Measurements from ENCODE around the gene PCDHGB7. TPM values are rescaled to one million over a fixed set of nuclear protein-coding genes. Genes with fewer than 3 reads are reported as not detected.

PCDHGB7 gene
- total and polyA plus RNA-seq, 2 experiments from 2014 or later, result 8.4 to 8.8 TPM

DNA sequence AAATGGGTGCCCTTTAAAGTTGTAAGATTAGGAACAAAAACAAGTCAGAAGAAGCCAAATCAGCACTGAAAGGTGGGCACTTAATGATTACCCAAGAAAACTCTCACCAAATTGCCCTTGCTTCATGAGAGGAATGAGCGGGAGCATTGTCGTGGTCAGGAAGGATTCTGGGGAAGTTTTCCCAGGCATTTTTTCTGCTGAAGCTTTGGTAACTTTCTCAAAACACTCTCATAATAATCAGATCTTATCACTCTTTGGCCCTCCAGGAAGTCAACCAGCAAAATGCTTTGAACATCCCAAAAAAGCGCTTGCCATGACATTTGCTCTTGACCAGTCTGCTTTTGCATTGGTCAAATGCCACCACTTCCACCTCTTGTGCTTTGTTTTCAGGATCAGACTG, 47.9 kb downstream of the PCDHGB7 start:
- DNase-seq (ENCODE audit: low spot score), result no peak
- H3K9me3 ChIP-seq (ENCODE audit: low read depth), result no peaks in the 10 kb centered on the region
- H3K9me2 ChIP-seq (replicated peaks; ENCODE audit: insufficient read depth), result no peaks in the 10 kb centered on the region
- no peaks in the 10 kb centered on the region for H3K36me3 ChIP-seq (replicated peaks; ENCODE audit: insufficient read depth, low read depth)
- peaks cover 6% of the 10 kb centered on the region for H3K79me2 ChIP-seq
- TF ChIP-seq, protein P1, sequence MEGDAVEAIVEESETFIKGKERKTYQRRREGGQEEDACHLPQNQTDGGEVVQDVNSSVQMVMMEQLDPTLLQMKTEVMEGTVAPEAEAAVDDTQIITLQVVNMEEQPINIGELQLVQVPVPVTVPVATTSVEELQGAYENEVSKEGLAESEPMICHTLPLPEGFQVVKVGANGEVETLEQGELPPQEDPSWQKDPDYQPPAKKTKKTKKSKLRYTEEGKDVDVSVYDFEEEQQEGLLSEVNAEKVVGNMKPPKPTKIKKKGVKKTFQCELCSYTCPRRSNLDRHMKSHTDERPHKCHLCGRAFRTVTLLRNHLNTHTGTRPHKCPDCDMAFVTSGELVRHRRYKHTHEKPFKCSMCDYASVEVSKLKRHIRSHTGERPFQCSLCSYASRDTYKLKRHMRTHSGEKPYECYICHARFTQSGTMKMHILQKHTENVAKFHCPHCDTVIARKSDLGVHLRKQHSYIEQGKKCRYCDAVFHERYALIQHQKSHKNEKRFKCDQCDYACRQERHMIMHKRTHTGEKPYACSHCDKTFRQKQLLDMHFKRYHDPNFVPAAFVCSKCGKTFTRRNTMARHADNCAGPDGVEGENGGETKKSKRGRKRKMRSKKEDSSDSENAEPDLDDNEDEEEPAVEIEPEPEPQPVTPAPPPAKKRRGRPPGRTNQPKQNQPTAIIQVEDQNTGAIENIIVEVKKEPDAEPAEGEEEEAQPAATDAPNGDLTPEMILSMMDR (IDR thresholded peaks at IDR 0.05; ENCODE audit: poor library complexity), result no peak
- no peak for TF ChIP-seq EZH2phosphoT487 (IDR thresholded peaks at IDR 0.05; ENCODE audit: low read depth, severe bottlenecking, unreplicated experiment)
- TF ChIP-seq EZH2 (IDR thresholded peaks at IDR 0.05; ENCODE audit: borderline replicate concordance), result no peak
- H3K27me3 ChIP-seq, result no peaks in the 10 kb centered on the region
- H4K20me1 ChIP-seq (ENCODE audit: insufficient read depth, poor library complexity, severe bottlenecking), result no peaks in the 10 kb centered on the region
- H3K4me1 ChIP-seq (ENCODE audit: insufficient read depth), result no peaks in the 10 kb centered on the region
- H3K27ac ChIP-seq, result no peak overlapping the region
- H3K4me3 ChIP-seq, result no peak overlapping the region
- no peak overlapping the region for H2AFZ ChIP-seq
- WGBS (ENCODE audit: low lambda C conversion rate, missing lambda C conversion rate), result 94% methylated on average over 3 of the region's 3 CpGs
- H3K4me2 ChIP-seq, result no peak overlapping the region

Other genes starting within 250 kb of the PCDHGB7 start
Only the 30 nearest of the 37 such genes appear.
- gene PCDHB11, start 218.1 kb upstream of the PCDHGB7 start, total RNA-seq, result 0.92 and 2.1 TPM in 2 replicates
- 1.2 and 1.8 TPM in 2 replicates for gene PCDHB11, start 218.1 kb upstream of the PCDHGB7 start, polyA plus RNA-seq
- gene PCDHB12, start 209.0 kb upstream of the PCDHGB7 start, total RNA-seq, result 1.1 and 1.4 TPM in 2 replicates
- gene PCDHB12, start 209.0 kb upstream of the PCDHGB7 start, polyA plus RNA-seq, result 0.86 and 0.97 TPM in 2 replicates
- gene PCDHB13, start 203.8 kb upstream of the PCDHGB7 start, total RNA-seq, result 1.9 and 2.0 TPM in 2 replicates
- 0.50 and 1.1 TPM in 2 replicates for gene PCDHB13, start 203.8 kb upstream of the PCDHGB7 start, polyA plus RNA-seq
- gene PCDHB14, start 194.3 kb upstream of the PCDHGB7 start, total RNA-seq, result 3.9 and 4.3 TPM in 2 replicates
- gene PCDHB14, start 194.3 kb upstream of the PCDHGB7 start, polyA plus RNA-seq, result 2.2 and 3.0 TPM in 2 replicates
- 1.8 and 3.3 TPM in 2 replicates for gene PCDHB15, start 172.3 kb upstream of the PCDHGB7 start, total RNA-seq
- 2.0 and 2.6 TPM in 2 replicates for gene PCDHB15, start 172.3 kb upstream of the PCDHGB7 start, polyA plus RNA-seq
- gene SLC25A2, start 113.6 kb upstream of the PCDHGB7 start, total RNA-seq, result 0.50 and 1.7 TPM in 2 replicates
- not detected in 2 replicates for gene SLC25A2, start 113.6 kb upstream of the PCDHGB7 start, polyA plus RNA-seq
- 85.2 and 96.9 TPM in 2 replicates for gene TAF7, start 96.9 kb upstream of the PCDHGB7 start, total RNA-seq
- 103 and 107 TPM in 2 replicates for gene TAF7, start 96.9 kb upstream of the PCDHGB7 start, polyA plus RNA-seq
- 0.24 and 0.33 TPM in 2 replicates for gene PCDHGA1, start 87.2 kb upstream of the PCDHGB7 start, total RNA-seq
- not detected in 2 replicates for gene PCDHGA1, start 87.2 kb upstream of the PCDHGB7 start, polyA plus RNA-seq
- 0.08 TPM in 1 of 2 replicates, not detected in the other for gene PCDHGA2, start 78.9 kb upstream of the PCDHGB7 start, total RNA-seq
- gene PCDHGA2, start 78.9 kb upstream of the PCDHGB7 start, polyA plus RNA-seq, result 0.10 TPM in 1 of 2 replicates, not detected in the other
- not detected in 2 replicates for gene PCDHGA3, start 73.8 kb upstream of the PCDHGB7 start, total RNA-seq
- 0.45 TPM in 1 of 2 replicates, not detected in the other for gene PCDHGA3, start 73.8 kb upstream of the PCDHGB7 start, polyA plus RNA-seq
- 0.24 and 0.53 TPM in 2 replicates for gene PCDHGB1, start 67.6 kb upstream of the PCDHGB7 start, total RNA-seq
- 0.57 TPM in 1 of 2 replicates, not detected in the other for gene PCDHGB1, start 67.6 kb upstream of the PCDHGB7 start, polyA plus RNA-seq
- gene PCDHGA4, start 62.7 kb upstream of the PCDHGB7 start, total RNA-seq, result 0.17 and 0.28 TPM in 2 replicates
- gene PCDHGA4, start 62.7 kb upstream of the PCDHGB7 start, polyA plus RNA-seq, result 0.24 TPM in 1 of 2 replicates, not detected in the other
- 0.20 and 0.33 TPM in 2 replicates for gene PCDHGB2, start 57.7 kb upstream of the PCDHGB7 start, total RNA-seq
- gene PCDHGB2, start 57.7 kb upstream of the PCDHGB7 start, polyA plus RNA-seq, result not detected in 2 replicates
- gene PCDHGA5, start 53.5 kb upstream of the PCDHGB7 start, total RNA-seq, result 0.03 and 0.20 TPM in 2 replicates
- not detected in 2 replicates for gene PCDHGA5, start 53.5 kb upstream of the PCDHGB7 start, polyA plus RNA-seq
- gene PCDHGB3, start 47.4 kb upstream of the PCDHGB7 start, total RNA-seq, result not detected in 2 replicates
- not detected in 2 replicates for gene PCDHGB3, start 47.4 kb upstream of the PCDHGB7 start, polyA plus RNA-seq
- gene PCDHGA6, start 43.8 kb upstream of the PCDHGB7 start, total RNA-seq, result 0.12 TPM in 1 of 2 replicates, not detected in the other
- 0.11 TPM in 1 of 2 replicates, not detected in the other for gene PCDHGA6, start 43.8 kb upstream of the PCDHGB7 start, polyA plus RNA-seq
- gene PCDHGA7, start 34.9 kb upstream of the PCDHGB7 start, total RNA-seq, result 0.04 and 0.10 TPM in 2 replicates
- gene PCDHGA7, start 34.9 kb upstream of the PCDHGB7 start, polyA plus RNA-seq, result not detected in 2 replicates
- gene PCDHGB4, start 30.0 kb upstream of the PCDHGB7 start, total RNA-seq, result 20.0 and 20.9 TPM in 2 replicates
- gene PCDHGB4, start 30.0 kb upstream of the PCDHGB7 start, polyA plus RNA-seq, result 14.2 and 17.9 TPM in 2 replicates
- gene PCDHGA8, start 25.0 kb upstream of the PCDHGB7 start, total RNA-seq, result 1.00 and 1.5 TPM in 2 replicates
- gene PCDHGA8, start 25.0 kb upstream of the PCDHGB7 start, polyA plus RNA-seq, result 0.28 and 0.53 TPM in 2 replicates
- gene PCDHGB5, start 19.7 kb upstream of the PCDHGB7 start, total RNA-seq, result 0.17 and 2.0 TPM in 2 replicates
- gene PCDHGB5, start 19.7 kb upstream of the PCDHGB7 start, polyA plus RNA-seq, result 0.09 and 0.30 TPM in 2 replicates
- gene PCDHGA9, start 14.9 kb upstream of the PCDHGB7 start, total RNA-seq, result 1.1 and 1.2 TPM in 2 replicates
- gene PCDHGA9, start 14.9 kb upstream of the PCDHGB7 start, polyA plus RNA-seq, result not detected in 2 replicates
- 11.6 and 13.6 TPM in 2 replicates for gene PCDHGB6, start 9.7 kb upstream of the PCDHGB7 start, total RNA-seq
- 13.1 and 15.7 TPM in 2 replicates for gene PCDHGB6, start 9.7 kb upstream of the PCDHGB7 start, polyA plus RNA-seq
- 4.5 and 6.7 TPM in 2 replicates for gene PCDHGA10, start 4.7 kb upstream of the PCDHGB7 start, total RNA-seq
- gene PCDHGA10, start 4.7 kb upstream of the PCDHGB7 start, polyA plus RNA-seq, result 3.0 and 3.9 TPM in 2 replicates
- gene PCDHGA11, start 3.4 kb downstream of the PCDHGB7 start, total RNA-seq, result 1.8 and 2.7 TPM in 2 replicates
- 1.8 TPM in 2 replicates for gene PCDHGA11, start 3.4 kb downstream of the PCDHGB7 start, polyA plus RNA-seq
- 0.70 and 0.96 TPM in 2 replicates for gene PCDHGA12, start 12.8 kb downstream of the PCDHGB7 start, total RNA-seq
- 0.66 and 1.1 TPM in 2 replicates for gene PCDHGA12, start 12.8 kb downstream of the PCDHGB7 start, polyA plus RNA-seq
- 16.9 and 18.9 TPM in 2 replicates for gene PCDHGC3, start 58.3 kb downstream of the PCDHGB7 start, total RNA-seq
- 35.8 and 40.8 TPM in 2 replicates for gene PCDHGC3, start 58.3 kb downstream of the PCDHGB7 start, polyA plus RNA-seq
- gene PCDHGC4, start 67.4 kb downstream of the PCDHGB7 start, total RNA-seq, result 0.44 and 1.5 TPM in 2 replicates
- gene PCDHGC4, start 67.4 kb downstream of the PCDHGB7 start, polyA plus RNA-seq, result 0.15 and 0.35 TPM in 2 replicates
- 0.92 and 1.1 TPM in 2 replicates for gene PCDHGC5, start 71.4 kb downstream of the PCDHGB7 start, total RNA-seq
- gene PCDHGC5, start 71.4 kb downstream of the PCDHGB7 start, polyA plus RNA-seq, result 0.16 TPM in 1 of 2 replicates, not detected in the other
- gene DIAPH1, start 201.3 kb downstream of the PCDHGB7 start, total RNA-seq, result 37.7 and 62.4 TPM in 2 replicates
- gene DIAPH1, start 201.3 kb downstream of the PCDHGB7 start, polyA plus RNA-seq, result 56.6 and 59.0 TPM in 2 replicates
- gene HDAC3, start 219.2 kb downstream of the PCDHGB7 start, total RNA-seq, result 50.1 and 53.5 TPM in 2 replicates
- gene HDAC3, start 219.2 kb downstream of the PCDHGB7 start, polyA plus RNA-seq, result 74.0 and 81.9 TPM in 2 replicates